Measurements from ENCODE around the gene CAMK4. TPM values are rescaled to one million over a fixed set of nuclear protein-coding genes. Genes with fewer than 3 reads are reported as not detected.

The CAMK4 gene
- total RNA-seq, 2 experiments from 2014 or later = 33.3 to 36.5 TPM

DNA sequence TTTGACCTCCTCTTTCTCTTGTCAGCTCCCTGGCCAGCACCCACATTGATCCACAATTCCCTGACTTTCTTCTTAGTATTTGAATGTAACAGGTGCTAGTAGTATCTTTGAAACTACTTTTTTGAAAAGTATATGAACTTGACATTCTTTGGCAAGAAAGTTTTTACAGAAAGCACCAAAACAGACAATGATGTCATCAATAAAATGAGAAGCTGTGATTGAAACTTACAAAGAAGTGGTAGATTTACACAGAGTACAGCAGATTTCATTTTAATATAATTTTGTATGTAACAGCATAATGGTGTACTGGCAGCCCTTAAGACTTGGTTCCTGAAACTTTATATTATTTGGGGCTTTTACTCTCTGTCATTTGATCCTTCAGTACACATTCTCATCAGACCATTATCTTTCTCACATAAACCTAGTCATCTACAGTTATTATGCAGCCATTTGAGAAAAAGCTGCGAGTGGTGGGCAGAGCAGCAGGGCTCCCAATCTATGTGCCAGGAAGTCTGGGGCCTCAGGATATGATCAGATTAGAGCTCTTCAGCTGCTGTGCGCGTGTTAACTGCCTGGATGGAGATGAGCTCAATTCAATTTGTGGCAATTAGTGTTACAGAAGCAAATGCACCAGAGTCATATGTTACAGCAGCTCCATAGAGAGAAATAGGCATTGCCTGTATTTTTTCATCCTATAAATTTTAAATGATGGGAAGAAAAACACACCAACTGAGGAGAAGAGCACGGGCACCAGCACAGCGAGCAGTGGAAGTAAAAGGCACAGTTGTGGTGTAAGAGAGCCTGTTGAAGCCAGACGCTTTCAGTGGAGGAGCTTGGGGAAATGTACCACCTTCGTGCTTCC, 162.0 kb downstream of the CAMK4 start:
- H3K4me1 Mint-ChIP-seq (ENCODE audit: low read depth) = peaks cover 7% of the 10 kb centered on the region

DNA sequence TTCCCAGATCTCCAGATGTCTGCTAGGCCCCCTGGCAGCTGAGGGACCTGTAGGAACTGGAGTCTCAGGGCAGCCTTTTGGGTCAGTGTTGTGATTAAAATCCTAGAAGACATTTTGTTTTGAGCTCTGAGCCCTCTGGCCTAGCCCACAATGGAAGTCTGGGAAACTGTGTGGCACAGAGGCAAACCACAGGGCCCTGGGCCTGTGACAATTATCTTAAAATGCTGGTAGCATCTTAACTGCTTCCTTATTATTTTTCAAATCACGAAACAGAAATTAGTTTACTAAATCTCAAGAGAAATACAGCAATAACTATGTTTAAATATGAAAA, 162.6 kb downstream of the CAMK4 start:
- no peaks in the 10 kb centered on the region for H3K9me3 Mint-ChIP-seq
- H3K4me1 Mint-ChIP-seq (ENCODE audit: low read depth) = peaks cover 5% of the 10 kb centered on the region
- peaks cover 24% of the 10 kb centered on the region for H3K36me3 Mint-ChIP-seq
- ChIA-PET POLR2A (no interaction called here), CTCF (interaction anchor here (0.8 to 1.9 kb wide), 2 partner anchors 13 to 229 kb away, joined by 3 to 6 read pairs; no protein-coding TSS in a partner anchor)
- no peak for DNase-seq
- no peak overlapping the region for H3K4me3 Mint-ChIP-seq
- H3K27ac Mint-ChIP-seq = no peak overlapping the region
- intact Hi-C loops (cut with micrococcal nuclease) = no loop called here
- no peaks in the 10 kb centered on the region for H3K27me3 Mint-ChIP-seq

More for the DNA sequence above, 162.0 kb downstream of the CAMK4 start:
- no peak for DNase-seq
- H3K9me3 Mint-ChIP-seq = no peaks in the 10 kb centered on the region
- H3K4me3 Mint-ChIP-seq = no peak overlapping the region
- H3K36me3 Mint-ChIP-seq = peaks cover 25% of the 10 kb centered on the region
- H3K27me3 Mint-ChIP-seq = no peaks in the 10 kb centered on the region
- POLR2A ChIA-PET = no interaction called here
- H3K27ac Mint-ChIP-seq = no peak overlapping the region
- CTCF ChIA-PET = interaction anchor here (1.9 kb wide), 1 partner anchor 13 kb away, joined by 6 read pairs; no protein-coding TSS in a partner anchor
- intact Hi-C loops (cut with micrococcal nuclease) = no loop called here

DNA sequence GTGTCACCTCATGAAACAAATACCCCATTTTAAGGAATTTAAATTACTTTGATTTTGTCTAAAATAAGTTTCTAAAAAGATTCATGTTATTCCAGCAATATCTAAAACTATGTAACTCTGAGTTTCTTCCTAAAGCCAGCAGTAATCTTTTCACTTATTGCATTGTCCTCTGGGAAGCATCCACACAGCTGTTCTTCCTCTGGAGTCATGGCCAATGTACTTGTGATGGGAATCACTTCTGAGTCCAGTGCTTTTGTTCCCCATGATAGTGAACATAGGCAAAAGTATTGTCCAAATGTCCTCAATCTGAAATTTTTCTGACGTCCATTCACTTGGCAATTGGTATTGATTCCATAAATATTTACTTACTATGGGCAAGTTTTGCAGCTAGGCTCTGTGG, 163.2 kb downstream of the CAMK4 start:
- intact Hi-C loops (cut with micrococcal nuclease) = no loop called here
- Mint-ChIP-seq H3K4me1 (ENCODE audit: low read depth) (peaks cover 5% of the 10 kb centered on the region), H3K27ac (no peak overlapping the region), H3K4me3 (no peak overlapping the region), H3K36me3 (peaks cover 22% of the 10 kb centered on the region), H3K27me3 (no peaks in the 10 kb centered on the region), H3K9me3 (no peaks in the 10 kb centered on the region)
- CTCF ChIA-PET = interaction anchor here (0.8 to 1.9 kb wide), 2 partner anchors 12 to 229 kb away, joined by 3 to 6 read pairs; no protein-coding TSS in a partner anchor
- POLR2A ChIA-PET = no interaction called here
- DNase-seq = no peak

- no peaks in the 10 kb centered on the region for H3K9me3 Mint-ChIP-seq
- intact Hi-C loops (cut with micrococcal nuclease) = no loop called here
- H3K36me3 Mint-ChIP-seq = peaks cover 22% of the 10 kb centered on the region
- no peak overlapping the region for H3K4me3 Mint-ChIP-seq
- DNase-seq = peak; percentile 15
- ChIA-PET CTCF (interaction anchor here (0.7 to 1.1 kb wide), 2 partner anchors 10 to 72 kb away, joined by 3 read pairs; no protein-coding TSS in a partner anchor), POLR2A (no interaction called here)
- peaks cover 5% of the 10 kb centered on the region for H3K4me1 Mint-ChIP-seq (ENCODE audit: low read depth)
- no peak overlapping the region for H3K27ac Mint-ChIP-seq
- no peaks in the 10 kb centered on the region for H3K27me3 Mint-ChIP-seq
These were observed 165.4 kb downstream of the CAMK4 start for GRCh38 chr5:111389390-111390082.

DNA sequence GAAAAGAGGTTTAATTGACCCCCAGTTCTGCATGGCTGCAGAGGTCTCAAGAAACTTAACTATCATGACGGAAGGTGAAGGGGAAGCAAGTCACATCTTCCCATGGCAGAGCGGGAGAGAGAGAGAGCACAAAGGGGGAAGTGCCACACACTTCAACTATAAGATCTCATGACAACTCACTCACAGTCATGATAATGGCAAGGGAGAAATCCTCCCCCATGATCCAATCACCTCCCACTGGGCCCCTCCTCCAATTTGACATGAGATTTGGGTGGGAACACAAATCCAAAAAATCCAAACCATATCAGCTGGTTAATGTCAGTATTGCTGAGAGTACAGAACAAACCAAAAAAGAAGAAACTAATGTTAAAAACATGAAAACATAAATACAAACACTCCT, 168.0 kb downstream of the CAMK4 start:
- H3K9me3 Mint-ChIP-seq = no peaks in the 10 kb centered on the region
- no peak for DNase-seq
- ChIA-PET CTCF (no interaction called here), POLR2A (no interaction called here)
- H3K4me1 Mint-ChIP-seq (ENCODE audit: low read depth) = peaks cover 5% of the 10 kb centered on the region
- H3K27ac Mint-ChIP-seq = no peak overlapping the region
- peaks cover 16% of the 10 kb centered on the region for H3K36me3 Mint-ChIP-seq
- intact Hi-C loops (cut with micrococcal nuclease) = no loop called here
- H3K4me3 Mint-ChIP-seq = no peak overlapping the region
- H3K27me3 Mint-ChIP-seq = no peaks in the 10 kb centered on the region

DNA sequence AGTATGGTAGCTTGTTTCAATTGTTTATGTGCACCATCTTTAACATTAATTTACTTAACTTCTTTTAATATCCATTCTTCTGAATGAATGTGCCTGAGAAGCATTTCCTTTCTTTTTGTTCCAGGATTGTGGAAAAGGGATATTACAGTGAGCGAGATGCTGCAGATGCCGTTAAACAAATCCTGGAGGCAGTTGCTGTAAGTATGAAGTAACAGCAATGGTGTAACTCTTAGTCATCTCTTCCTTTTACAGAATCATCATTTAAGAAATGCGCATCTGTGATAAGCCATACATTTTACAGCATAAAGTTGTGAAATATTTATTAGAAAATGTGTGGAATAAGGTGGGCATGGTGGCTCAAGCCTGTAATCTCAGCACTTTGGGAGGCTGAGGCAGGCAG, 170.4 kb downstream of the CAMK4 start:
- POLR2A ChIA-PET = no interaction called here
- Mint-ChIP-seq H3K4me3 (no peak overlapping the region), H3K27me3 (no peaks in the 10 kb centered on the region), H3K36me3 (peaks cover 17% of the 10 kb centered on the region), H3K9me3 (no peaks in the 10 kb centered on the region), H3K27ac (no peak overlapping the region), H3K4me1 (ENCODE audit: low read depth) (peaks cover 21% of the 10 kb centered on the region)
- DNase-seq = no peak
- CTCF ChIA-PET = no interaction called here
- intact Hi-C loops (cut with micrococcal nuclease) = no loop called here

DNA sequence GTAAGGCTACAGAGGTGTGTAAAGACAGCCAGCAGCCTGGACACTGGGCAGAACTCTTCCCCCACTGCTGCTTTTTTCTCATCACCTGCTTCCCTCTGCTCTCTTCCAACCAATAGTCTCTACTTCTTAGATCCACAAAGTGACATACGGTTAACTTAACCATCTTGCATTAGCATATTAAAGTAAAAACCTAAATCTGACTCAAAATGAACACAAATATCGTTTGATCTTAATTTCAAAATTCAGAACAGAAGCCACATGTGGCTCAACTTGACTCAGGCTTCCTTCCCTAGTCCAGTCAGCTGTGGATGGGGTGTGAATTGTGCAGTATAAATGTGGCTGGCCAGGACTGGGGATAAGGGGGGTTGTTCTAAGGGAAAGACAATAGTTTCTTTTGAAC, 173.8 kb downstream of the CAMK4 start:
- Mint-ChIP-seq H3K4me3 (no peak overlapping the region), H3K4me1 (ENCODE audit: low read depth) (peaks cover 20% of the 10 kb centered on the region), H3K27ac (no peak overlapping the region), H3K36me3 (peaks cover 31% of the 10 kb centered on the region), H3K9me3 (no peaks in the 10 kb centered on the region), H3K27me3 (no peaks in the 10 kb centered on the region)
- ChIA-PET POLR2A (no interaction called here), CTCF (no interaction called here)
- DNase-seq = peak; percentile 30
- intact Hi-C loops (cut with micrococcal nuclease) = no loop called here

DNA sequence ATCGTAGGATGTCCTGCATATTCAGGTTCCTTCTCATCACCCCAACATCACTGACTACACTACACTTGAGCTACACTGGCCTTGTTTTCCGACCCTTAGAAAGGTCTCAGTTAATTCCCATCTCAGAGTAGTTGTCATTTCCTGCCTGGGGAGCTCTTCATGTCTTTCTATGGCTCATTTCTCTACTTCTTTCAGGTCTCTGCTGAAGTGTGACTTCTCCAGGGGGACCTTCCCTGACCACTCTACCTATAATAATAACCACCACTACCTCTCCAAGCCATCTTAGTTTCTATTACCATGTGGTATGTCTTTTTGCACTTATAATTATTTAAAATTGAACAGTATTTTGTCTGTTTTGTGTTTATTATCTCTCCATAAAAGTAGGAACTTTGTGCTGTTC, 174.9 kb downstream of the CAMK4 start:
- peaks cover 36% of the 10 kb centered on the region for H3K36me3 Mint-ChIP-seq
- POLR2A ChIA-PET = no interaction called here
- peaks cover 20% of the 10 kb centered on the region for H3K4me1 Mint-ChIP-seq (ENCODE audit: low read depth)

GRCh38 chr5:111401906-111402305, 177.7 kb downstream of the CAMK4 start:
- CTCF ChIA-PET = no interaction called here
- POLR2A ChIA-PET = no interaction called here
- Mint-ChIP-seq H3K9me3 (peaks cover 4% of the 10 kb centered on the region), H3K4me3 (no peak overlapping the region), H3K4me1 (ENCODE audit: low read depth) (peaks cover 20% of the 10 kb centered on the region), H3K27me3 (no peaks in the 10 kb centered on the region), H3K27ac (no peak overlapping the region), H3K36me3 (peaks cover 51% of the 10 kb centered on the region)
- DNase-seq = no peak
- intact Hi-C loops (cut with micrococcal nuclease) = no loop called here

More for the DNA sequence above, 174.9 kb downstream of the CAMK4 start:
- no peak overlapping the region for H3K4me3 Mint-ChIP-seq
- no peak overlapping the region for H3K27ac Mint-ChIP-seq
- intact Hi-C loops (cut with micrococcal nuclease) = no loop called here
- no peaks in the 10 kb centered on the region for H3K27me3 Mint-ChIP-seq
- no peaks in the 10 kb centered on the region for H3K9me3 Mint-ChIP-seq
- no peak for DNase-seq
- CTCF ChIA-PET = interaction anchor here (0.9 to 1.6 kb wide), 3 partner anchors 13 to 243 kb away, joined by 3 to 8 read pairs (median 6); no protein-coding TSS in a partner anchor

DNA sequence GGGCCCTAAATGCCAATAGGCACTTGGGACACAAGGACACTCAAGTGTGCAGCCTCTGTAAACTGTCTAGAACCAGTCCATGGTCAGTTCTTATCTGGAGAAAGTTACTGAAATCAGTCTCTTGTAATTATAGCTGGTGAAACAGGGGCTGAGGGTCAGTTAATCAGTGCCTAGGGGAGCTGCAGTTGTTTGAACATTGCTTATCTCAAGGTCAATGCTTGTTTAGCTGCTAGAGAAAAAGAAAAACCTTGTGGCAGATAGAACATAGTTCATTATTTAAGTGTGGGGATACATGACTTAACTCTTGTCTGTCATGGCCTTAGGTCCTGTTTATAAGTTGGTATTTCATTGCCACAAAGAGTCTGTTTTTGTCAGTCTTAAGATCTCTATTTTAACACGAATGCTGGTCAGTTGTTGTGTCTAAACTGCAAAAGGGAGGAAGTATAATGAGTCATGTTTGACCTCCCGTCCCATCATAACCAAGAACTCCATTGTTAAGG, 180.1 kb downstream of the CAMK4 start:
- intact Hi-C loops (cut with micrococcal nuclease) = no loop called here
- peaks cover 61% of the 10 kb centered on the region for H3K36me3 Mint-ChIP-seq
- no peak overlapping the region for H3K4me3 Mint-ChIP-seq
- H3K4me1 Mint-ChIP-seq (ENCODE audit: low read depth) = peaks cover 3% of the 10 kb centered on the region
- DNase-seq = no peak
- ChIA-PET CTCF (no interaction called here), POLR2A (no interaction called here)
- no peaks in the 10 kb centered on the region for H3K27me3 Mint-ChIP-seq
- H3K9me3 Mint-ChIP-seq = peaks cover 8% of the 10 kb centered on the region
- H3K27ac Mint-ChIP-seq = no peak overlapping the region

DNA sequence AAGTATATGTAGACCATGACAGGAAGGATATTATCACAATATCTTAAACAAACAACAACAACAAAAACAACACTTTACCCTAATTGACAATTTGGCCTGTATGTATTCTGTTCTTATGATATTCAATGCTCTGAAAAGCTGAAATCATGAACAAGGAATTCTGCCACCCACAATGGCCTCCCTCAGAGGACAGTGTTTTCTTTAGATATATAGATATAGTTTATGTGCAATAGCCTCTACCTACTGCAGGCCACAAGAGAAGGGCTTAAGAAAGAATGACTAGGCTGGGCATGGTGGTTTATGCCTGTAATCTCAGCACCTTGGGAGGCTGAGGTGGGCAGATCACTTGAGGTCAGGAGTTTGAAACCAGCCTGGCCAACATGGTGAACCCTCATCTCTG, 183.4 kb downstream of the CAMK4 start:
- CTCF ChIA-PET = no interaction called here
- no peaks in the 10 kb centered on the region for H3K4me1 Mint-ChIP-seq (ENCODE audit: low read depth)
- no peak overlapping the region for H3K4me3 Mint-ChIP-seq
- H3K36me3 Mint-ChIP-seq = peaks cover 53% of the 10 kb centered on the region
- POLR2A ChIA-PET = no interaction called here
- intact Hi-C loops (cut with micrococcal nuclease) = no loop called here
- no peak overlapping the region for H3K27ac Mint-ChIP-seq
- H3K27me3 Mint-ChIP-seq = no peaks in the 10 kb centered on the region
- no peak for DNase-seq
- H3K9me3 Mint-ChIP-seq = peaks cover 8% of the 10 kb centered on the region

GRCh38 chr5:111408817-111409216, 184.6 kb downstream of the CAMK4 start:
- H3K27me3 Mint-ChIP-seq = no peaks in the 10 kb centered on the region
- POLR2A ChIA-PET = no interaction called here
- peaks cover 49% of the 10 kb centered on the region for H3K36me3 Mint-ChIP-seq
- intact Hi-C loops (cut with micrococcal nuclease) = no loop called here
- H3K4me1 Mint-ChIP-seq (ENCODE audit: low read depth) = no peaks in the 10 kb centered on the region
- H3K9me3 Mint-ChIP-seq = peaks cover 8% of the 10 kb centered on the region
- no peak for DNase-seq
- H3K27ac Mint-ChIP-seq = no peak overlapping the region
- no peak overlapping the region for H3K4me3 Mint-ChIP-seq
- CTCF ChIA-PET = no interaction called here
